ENCODE data around the gene PBX1.

PBX1 gene

GRCh38 chr1:164783778-164784555 is 225.0 kb downstream of the PBX1 start:
- DNase-seq (no peak), ATAC-seq (no peak)

GRCh38 chr1:164784960-164785359 is 226.0 kb downstream of the PBX1 start:
- ATAC-seq (no peak), DNase-seq (no peak)

GRCh38 chr1:164785841-164786534 is 227.0 kb downstream of the PBX1 start:
- ATAC-seq, result no peak
- DNase-seq, result no peak

- peak; percentile 61 for ATAC-seq
- peak; percentile 55 for DNase-seq
Measured at GRCh38 chr1:164786980-164787833, 228.2 kb downstream of the PBX1 start.

- ATAC-seq (no peak), DNase-seq (no peak)
Measured at GRCh38 chr1:164787834-164788231, 228.8 kb downstream of the PBX1 start.

GRCh38 chr1:164790081-164790480 is 231.1 kb downstream of the PBX1 start:
- DNase-seq, result no peak

GRCh38 chr1:164792410-164793004 is 233.5 kb downstream of the PBX1 start:
- ATAC-seq, result no peak
- DNase-seq, result no peak

More at GRCh38 chr1:164790081-164790480, 231.1 kb downstream of the PBX1 start:
- ATAC-seq, result no peak

GRCh38 chr1:164794356-164794755 is 235.4 kb downstream of the PBX1 start:
- DNase-seq (no peak), ATAC-seq (peak; percentile 19)

- DNase-seq, result no peak
- ATAC-seq, result no peak
Measured at GRCh38 chr1:164796916-164797315, 237.9 kb downstream of the PBX1 start.

GRCh38 chr1:164801246-164801731 is 242.3 kb downstream of the PBX1 start:
- ATAC-seq (no peak), DNase-seq (no peak)

GRCh38 chr1:164801791-164802502 is 243.0 kb downstream of the PBX1 start:
- DNase-seq, result no peak
- no peak for ATAC-seq

- no peak for DNase-seq
Measured at GRCh38 chr1:164802529-164803282, 243.7 kb downstream of the PBX1 start.

GRCh38 chr1:164803366-164803765 is 244.4 kb downstream of the PBX1 start:
- ATAC-seq (no peak), DNase-seq (no peak)

More at GRCh38 chr1:164802529-164803282, 243.7 kb downstream of the PBX1 start:
- no peak for ATAC-seq

GRCh38 chr1:164804366-164804765 is 245.4 kb downstream of the PBX1 start:
- DNase-seq (no peak), ATAC-seq (no peak)

- DNase-seq (no peak), ATAC-seq (no peak)
Measured at GRCh38 chr1:164805399-164805798, 246.4 kb downstream of the PBX1 start.

GRCh38 chr1:164806531-164806930 is 247.5 kb downstream of the PBX1 start:
- ATAC-seq, result no peak
- DNase-seq, result no peak

GRCh38 chr1:164813776-164814175 is 254.8 kb downstream of the PBX1 start:
- ATAC-seq (no peak), DNase-seq (no peak)

GRCh38 chr1:164821648-164822047 is 262.7 kb downstream of the PBX1 start:
- ATAC-seq, result no peak
- DNase-seq, result no peak

GRCh38 chr1:164823486-164824279 is 264.7 kb downstream of the PBX1 start:
- DNase-seq (no peak), ATAC-seq (no peak)

GRCh38 chr1:164824542-164824941 is 265.6 kb downstream of the PBX1 start:
- DNase-seq (no peak), ATAC-seq (no peak)

Data from stimulated activated naive CD8-positive, alpha-beta T cell treated with anti-CD3 and anti-CD28 coated beads, Interleukin-15, Interleukin-2, amounts not matched to agents 100 U/mL and 50 U/mL, for 24 hours (primary cell).